ENCODE measurements around the gene LCOR.

LCOR gene

GRCh38 chr10:96967847-96968246, 135.7 kb downstream of the LCOR start:
- Mint-ChIP-seq H3K27ac (no peak overlapping the region), H3K4me3 (no peak overlapping the region), H3K9me3 (peaks cover 7% of the 10 kb centered on the region), H3K27me3 (ENCODE audit: low read depth, poor library complexity) (peaks cover 4% of the 10 kb centered on the region), H3K4me1 (peaks cover 29% of the 10 kb centered on the region), H3K36me3 (ENCODE audit: low read depth) (peaks cover 39% of the 10 kb centered on the region)
- no peak for DNase-seq
- no peak for TF ChIP-seq CTCF (IDR thresholded peaks at IDR 0.05)

- Mint-ChIP-seq H3K27me3 (ENCODE audit: low read depth, poor library complexity) (peaks cover 4% of the 10 kb centered on the region), H3K4me1 (peaks cover 39% of the 10 kb centered on the region), H3K4me3 (no peak overlapping the region), H3K36me3 (ENCODE audit: low read depth) (peaks cover 39% of the 10 kb centered on the region), H3K27ac (no peak overlapping the region), H3K9me3 (peaks cover 7% of the 10 kb centered on the region)
- no peak for TF ChIP-seq CTCF (IDR thresholded peaks at IDR 0.05)
- no peak for DNase-seq
Observed at GRCh38 chr10:96968682-96969423, 136.8 kb downstream of the LCOR start.

GRCh38 chr10:96971324-96971723, 139.2 kb downstream of the LCOR start:
- Mint-ChIP-seq H3K9me3 (peaks cover 4% of the 10 kb centered on the region), H3K27ac (peak overlapping the region; percentile 49), H3K36me3 (ENCODE audit: low read depth) (peaks cover 22% of the 10 kb centered on the region), H3K27me3 (ENCODE audit: low read depth, poor library complexity) (no peaks in the 10 kb centered on the region), H3K4me3 (no peak overlapping the region), H3K4me1 (peaks cover 41% of the 10 kb centered on the region)
- TF ChIP-seq CTCF (IDR thresholded peaks at IDR 0.05): no peak
- no peak for DNase-seq

- no peak for TF ChIP-seq CTCF (IDR thresholded peaks at IDR 0.05)
- peaks cover 41% of the 10 kb centered on the region for H3K4me1 Mint-ChIP-seq
- peaks cover 4% of the 10 kb centered on the region for H3K9me3 Mint-ChIP-seq
- no peaks in the 10 kb centered on the region for H3K27me3 Mint-ChIP-seq (ENCODE audit: low read depth, poor library complexity)
- DNase-seq: no peak
- no peak overlapping the region for H3K4me3 Mint-ChIP-seq
- H3K27ac Mint-ChIP-seq: peak overlapping the region; percentile 54
- H3K36me3 Mint-ChIP-seq (ENCODE audit: low read depth): peaks cover 15% of the 10 kb centered on the region
Observed at GRCh38 chr10:96972264-96972663, 140.2 kb downstream of the LCOR start.

- Mint-ChIP-seq H3K4me1 (peaks cover 37% of the 10 kb centered on the region), H3K9me3 (peaks cover 4% of the 10 kb centered on the region), H3K4me3 (no peak overlapping the region), H3K36me3 (ENCODE audit: low read depth) (peaks cover 6% of the 10 kb centered on the region), H3K27me3 (ENCODE audit: low read depth, poor library complexity) (no peaks in the 10 kb centered on the region), H3K27ac (peak overlapping the region; percentile 5)
- no peak for TF ChIP-seq CTCF (IDR thresholded peaks at IDR 0.05)
- DNase-seq: no peak
Observed at GRCh38 chr10:96973809-96974747, 142.0 kb downstream of the LCOR start.
